NCI-H1930 (cell line): Measurements from ENCODE around the gene MYO1F.
"Not testable (repeated sequence)": the region's sequence is repeated elsewhere in the genome, so short reads cannot be mapped to it uniquely, and the experiment has no call there.

Source experiments
- DNase-seq, 2 experiments: peaks; one replicate each; lab custom pipeline; 2025; lab: John Stamatoyannopoulos, UW

MYO1F gene

DNA sequence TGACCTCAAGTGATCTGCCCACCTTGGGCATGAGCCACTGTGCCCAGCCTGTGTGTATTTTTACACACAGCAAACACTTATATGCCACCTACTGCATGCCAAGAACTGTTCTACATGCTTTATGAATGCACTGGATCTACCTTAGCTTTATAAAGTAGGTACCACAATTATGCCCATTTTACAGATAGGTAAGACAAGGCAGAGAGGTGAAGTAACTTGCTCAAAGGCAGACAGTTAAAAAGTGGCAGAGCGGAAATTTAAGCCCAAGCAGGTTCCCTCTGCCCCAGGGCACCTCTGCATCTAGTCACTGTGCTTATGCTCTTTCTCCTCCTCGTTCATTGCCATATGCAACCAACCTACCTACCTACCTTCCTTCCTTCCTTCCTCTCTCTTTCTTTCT, 22.8 kb upstream of the MYO1F start:
- no peak for DNase-seq

DNA sequence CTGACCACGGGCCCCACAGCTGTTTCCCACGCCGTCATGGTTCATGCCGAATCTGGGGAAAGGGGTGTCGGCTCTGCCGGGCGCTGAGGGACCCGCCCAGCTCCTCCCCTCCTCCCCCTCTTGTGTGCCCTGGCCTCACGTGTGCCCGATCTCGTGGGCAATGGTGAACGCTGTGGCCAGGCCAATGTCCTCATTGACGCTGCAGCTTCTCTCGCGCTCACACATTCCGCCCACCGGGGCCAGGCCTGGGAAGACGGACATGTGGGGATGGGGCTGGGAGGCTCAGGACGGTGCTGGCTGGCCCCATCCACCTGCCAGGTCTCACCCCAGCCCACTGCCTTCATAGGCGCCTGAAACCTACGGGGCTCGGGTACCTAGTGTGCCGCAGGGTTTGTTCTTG, 18.9 kb upstream of the MYO1F start:
- no peak for DNase-seq

DNA sequence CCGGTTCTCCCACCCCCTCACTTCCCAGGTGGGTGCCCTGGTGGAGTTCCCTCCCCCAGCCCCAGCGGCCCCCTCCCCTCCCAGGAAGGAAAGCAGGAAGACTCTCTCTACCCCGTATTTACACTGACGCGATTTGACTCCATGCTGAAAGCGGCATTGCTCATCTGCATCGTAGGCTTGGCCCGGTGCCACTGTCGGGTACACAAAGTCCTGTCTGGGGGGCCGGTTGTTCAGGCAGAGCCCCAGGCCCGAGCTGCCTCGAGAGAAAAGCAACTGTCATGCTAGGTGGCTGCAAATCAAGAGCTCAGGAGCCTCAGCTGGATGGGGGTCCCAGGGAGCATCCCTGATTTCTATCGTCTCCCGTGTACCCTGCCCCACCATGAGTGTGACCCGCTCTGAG, 18.4 kb upstream of the MYO1F start:
- no peak for DNase-seq

DNA sequence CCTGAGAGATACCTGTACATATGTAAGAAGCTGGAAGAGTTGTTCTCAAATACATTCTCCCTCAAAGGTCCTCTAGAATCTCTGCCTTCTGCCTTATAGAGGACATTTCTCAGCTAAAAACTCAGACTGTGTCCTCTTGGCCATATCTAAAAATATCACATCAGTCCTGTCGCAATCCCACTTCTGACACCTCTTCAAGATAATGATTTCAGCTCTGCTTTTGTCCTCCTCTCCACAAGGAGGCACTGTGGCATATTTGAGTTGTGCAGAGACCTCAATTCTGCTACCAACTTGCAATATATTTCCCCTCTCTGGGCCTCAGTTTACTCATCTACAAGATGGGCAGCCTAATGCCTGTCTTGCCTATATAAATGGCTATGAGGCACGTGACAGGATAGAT, 16.7 kb upstream of the MYO1F start:
- no peak for DNase-seq

DNA sequence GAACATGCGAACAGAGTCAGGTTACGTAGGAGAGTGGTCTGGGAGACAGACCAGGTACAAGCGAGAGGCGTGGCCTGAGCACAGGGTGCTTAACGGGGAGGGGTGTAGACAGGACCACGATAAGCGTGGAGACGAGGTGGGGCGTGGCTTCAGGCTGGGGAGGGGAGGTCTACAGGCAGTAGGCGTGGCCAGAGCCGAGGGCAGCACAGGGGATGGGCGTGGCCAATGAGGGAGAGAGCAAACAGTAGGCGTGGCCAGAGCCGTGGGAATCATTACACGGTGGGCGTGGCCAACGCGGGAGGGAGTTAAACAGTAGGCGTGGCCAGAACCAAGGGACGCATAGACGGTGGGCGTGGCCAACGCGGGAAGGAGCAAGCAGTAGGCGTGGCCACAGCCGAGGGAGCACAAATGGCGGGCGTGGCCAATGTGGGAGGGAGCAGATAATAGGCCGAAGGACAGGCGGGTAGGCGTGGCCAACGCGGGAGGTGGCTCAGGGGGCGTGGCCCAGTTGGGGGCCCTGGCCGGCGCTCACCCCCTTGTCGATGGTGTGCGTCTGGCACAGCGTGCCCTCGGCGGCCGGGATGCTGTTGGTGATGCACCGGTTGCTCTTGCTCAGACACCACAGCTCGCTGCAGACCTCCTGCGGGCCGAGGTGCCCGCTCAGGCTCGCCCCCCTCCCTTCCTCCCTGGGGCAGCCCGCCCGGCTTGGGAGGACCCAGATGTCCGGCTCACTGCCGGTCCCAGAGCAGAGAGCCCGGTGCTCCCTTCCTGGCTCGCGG, 15.2 kb upstream of the MYO1F start:
- peak; percentile 46 to 52 for DNase-seq

DNA sequence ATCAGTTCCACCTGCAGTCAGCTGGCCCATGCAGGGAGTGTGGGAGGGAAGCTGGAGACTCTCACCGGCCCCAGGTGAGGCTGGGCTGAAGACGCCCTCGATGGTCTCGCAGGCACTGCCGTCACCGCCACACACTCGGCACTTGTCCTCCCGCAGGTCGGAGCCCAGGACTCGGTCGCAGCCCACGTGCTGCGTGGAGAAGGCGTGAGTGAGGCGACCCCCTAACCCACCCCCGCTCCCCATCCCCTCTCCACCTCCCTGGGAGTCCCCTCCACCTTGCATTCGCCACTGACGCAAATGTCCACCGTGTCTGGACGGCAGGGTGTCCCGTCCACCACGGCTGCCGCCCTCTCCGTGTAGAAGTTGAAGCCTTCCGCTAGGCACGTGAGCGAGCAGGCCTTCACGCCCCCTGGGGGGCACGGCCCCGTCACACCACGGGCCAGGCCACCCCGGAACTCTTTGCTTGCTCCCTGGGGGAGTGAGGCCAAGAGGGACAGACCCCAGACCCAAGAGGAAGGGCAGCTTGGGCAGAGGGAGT, 12.0 kb upstream of the MYO1F start:
- no peak for DNase-seq

DNA sequence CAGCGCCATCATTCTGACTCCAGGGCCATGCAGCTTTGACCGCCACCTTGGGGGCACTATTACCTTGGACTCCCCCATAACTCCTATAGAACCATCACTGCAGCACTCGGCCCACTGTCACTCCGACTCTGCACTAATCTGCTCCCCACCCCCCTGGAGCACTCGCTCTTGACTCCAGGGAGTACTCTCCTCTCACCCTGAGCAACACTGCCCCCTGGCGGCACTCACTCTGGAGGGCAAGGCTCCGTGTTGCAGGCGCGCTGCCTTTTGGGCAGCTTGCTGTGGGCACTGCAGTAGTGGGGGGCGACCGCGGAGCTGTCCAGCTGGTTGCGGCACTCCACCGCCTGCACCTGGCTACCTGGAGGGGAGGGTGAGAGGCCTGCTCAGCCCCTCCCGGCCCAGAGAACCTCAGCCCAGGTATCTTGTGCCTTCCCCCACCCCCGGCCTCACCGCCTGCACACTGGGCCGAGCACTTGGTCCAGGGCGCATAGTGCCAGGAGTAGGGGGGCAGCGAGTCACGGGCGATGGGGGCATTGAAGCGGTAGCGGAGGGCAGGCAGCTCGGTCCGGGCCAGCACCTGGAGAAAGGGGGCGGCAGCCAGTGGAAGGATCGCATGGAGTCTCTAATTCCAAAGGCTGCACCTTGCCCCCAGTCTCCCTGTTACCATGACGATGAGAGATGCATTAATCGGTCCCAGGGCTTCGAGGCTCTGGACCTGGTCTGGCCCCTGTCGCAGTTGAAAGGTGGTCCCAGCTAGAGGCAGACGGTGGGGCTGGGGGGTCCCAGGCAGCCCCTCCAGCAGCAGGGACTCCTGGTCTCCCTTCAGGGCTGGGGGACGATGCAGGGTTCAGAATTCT, 8.9 kb upstream of the MYO1F start:
- peak; percentile 30 to 43 for DNase-seq

DNA sequence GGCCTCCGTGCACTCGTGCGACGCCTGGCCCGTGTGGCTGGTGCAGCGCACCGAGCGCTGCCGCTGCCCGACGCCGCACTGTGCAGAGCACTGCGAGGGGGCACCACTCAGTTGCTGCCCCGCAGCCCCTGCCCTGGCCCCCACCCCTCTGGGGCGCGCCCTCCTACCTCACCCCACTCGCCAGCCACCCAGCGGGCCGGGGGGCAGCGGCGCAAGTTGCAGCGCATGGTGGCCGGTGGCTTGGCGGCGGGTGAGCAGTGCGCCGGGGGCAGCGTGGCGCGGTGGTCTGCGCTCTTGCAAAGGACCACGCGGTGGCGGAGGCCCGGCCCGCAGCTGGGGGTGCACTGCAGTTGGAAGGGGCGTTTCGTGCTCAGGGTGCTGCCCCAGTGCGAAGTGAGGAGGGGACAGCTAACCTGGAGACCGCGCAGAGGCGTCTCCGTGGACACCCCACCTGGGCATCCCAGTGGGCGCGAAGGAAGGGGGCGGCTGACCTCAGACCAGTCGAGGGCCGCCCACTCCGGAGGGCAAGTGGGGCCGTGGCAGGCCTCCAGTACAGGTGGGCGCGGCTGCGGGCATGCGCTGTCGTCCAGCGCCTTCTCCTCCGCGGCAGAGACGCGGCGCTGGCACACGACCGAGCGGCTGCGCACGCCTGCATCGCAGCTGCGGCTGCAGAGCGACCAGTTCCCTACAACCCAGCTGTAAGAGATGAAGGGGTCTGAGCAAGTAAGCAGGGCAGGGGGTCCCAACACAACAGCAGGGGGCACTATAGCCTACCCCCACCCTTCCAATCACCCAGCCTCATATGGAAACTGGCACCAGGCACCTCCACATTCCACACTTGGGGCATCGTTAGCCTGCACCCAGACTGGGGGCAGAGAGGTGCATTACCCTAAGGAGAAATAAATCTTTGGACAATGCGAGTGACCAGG, 8.0 kb upstream of the MYO1F start:
- DNase-seq = no peak

DNA sequence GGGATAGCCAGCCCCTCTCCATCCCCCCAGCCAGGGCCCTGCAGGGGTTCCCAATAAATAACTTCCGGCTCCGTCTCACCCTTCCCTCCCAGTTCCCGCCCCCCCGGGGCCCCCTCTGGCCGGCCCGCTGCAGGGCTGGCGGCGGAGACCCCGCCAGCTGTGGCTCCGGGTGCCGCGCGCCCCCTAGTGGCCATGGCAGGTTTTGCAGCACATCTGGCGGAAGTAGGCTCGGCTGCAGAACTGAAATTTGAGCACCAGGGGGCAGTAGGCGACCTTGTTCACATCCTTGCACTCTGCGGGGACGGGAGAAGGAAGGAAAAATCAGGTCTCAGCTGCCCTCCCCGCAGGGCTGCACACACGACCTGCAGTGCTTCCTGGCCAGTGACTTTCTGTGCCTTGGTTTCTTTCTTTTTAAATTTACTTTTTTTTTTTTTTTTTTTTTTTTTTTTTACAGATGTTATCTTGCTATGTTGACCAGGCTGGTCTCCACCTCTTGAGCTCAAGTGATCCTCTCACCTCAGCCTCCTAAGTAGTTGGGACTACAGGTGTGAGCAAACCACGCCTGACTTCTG, 3.6 kb upstream of the MYO1F start:
- peak; percentile 40 to 68 for DNase-seq

DNA sequence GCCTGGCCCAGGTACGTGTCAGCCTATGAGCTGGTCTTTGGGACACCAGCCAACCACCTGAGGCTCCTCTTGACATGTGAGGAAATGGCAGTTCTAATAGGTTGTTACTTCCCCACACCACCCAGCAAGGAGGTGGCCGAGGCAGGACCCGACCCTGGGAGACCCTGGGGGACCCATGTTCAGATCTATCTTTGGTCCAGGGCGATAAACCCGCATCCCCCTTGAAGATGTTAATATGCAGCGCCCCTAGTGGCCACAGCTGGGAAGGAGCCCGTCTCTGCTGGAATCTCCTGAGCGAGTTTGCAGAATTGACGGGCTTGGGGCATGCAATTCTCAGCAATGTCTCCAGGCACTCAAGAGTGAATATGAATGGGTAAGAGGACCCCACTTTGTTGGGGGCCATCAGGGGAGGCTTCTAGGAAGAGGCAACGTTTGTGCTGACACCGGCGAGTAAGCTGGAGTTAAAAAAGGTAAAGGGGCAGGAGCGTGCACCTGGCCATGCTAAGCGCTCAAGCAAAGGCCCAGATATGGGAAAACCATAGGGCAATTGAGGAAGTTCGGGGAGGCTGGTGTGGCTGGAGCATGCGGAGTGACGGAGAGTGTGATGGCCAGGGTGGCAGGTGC, 1.5 kb upstream of the MYO1F start:
- DNase-seq = peak in 1 of 2 experiments; percentile 41

DNA sequence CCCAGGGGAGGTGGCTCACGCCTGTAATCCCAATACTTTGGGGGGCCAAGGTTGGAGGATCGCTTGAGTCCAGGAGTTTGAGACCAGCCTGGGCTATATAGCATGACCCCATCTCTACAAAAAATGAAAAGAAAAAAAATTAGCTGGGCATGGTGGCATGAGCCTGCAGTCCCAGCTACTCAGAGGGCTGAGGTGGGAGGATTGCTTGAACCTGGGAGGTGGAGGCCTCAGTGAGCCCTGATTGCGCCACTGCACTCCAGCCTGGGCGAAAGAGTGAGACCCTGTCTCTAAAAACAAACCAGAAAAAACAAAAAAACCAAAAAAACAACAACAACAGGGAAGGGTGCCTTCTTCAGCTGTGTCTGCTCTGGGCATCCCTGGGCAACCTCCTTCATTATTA, 499 bp upstream of the MYO1F start:
- no peak for DNase-seq

DNA sequence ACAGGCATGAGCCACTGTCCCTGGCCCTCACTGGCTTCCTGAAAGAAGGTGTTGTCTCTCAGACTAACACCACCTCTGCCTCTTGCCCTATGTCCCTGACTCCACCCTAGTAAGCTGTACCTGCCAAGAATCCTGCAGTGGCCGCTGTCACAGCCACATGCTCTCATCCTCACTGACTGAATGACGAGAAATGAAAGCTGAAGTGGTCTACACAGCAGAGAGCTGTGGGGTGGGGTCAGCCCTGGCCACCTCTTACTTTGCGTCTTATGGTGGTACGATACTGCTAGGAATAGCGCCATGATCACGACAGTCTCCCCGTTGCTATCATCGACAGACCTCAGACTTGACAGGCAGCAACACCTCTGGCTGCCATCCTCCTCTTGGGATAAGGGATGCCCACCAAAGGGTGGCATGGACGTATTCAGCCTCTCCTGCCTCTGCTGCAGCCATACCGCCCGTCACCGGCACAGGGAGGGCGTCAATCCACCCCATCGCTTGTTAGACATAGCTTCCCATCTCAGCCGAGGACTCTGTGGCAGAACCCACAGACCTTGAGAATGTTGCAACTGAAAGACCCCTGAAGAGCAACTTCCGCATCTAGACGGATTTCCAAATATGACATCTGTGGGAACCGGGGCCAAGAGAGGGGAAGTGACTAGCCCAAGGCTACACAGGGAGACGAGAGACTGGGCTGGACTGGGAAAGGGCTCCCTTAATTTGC, 809 bp downstream of the MYO1F start:
- no peak for DNase-seq

DNA sequence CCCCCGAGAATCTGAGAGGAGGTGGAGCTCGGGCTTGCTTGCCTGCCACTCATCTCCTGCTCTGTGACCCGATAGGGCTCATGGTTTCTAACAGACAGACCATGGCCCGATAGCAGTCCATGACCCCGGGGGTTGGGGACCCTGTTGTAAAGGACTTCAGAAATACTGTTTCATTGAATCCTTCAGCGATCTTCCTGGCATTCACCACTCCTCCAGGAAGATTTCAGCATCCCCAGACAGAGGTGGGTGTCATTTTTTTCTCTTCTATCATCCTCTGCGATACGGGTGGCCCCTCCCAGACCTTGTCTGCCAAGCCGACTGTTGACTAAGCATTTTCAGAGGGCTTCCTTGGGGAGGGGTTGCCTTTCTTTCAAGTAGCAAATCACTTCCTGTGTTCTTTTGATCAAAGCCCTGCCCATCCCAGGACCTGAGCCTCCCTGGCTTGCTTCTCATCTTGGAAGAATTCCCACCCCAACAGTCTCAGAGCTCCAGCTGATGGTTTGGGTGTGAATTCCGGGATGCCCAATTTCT, 1.7 kb downstream of the MYO1F start:
- no peak for DNase-seq

DNA sequence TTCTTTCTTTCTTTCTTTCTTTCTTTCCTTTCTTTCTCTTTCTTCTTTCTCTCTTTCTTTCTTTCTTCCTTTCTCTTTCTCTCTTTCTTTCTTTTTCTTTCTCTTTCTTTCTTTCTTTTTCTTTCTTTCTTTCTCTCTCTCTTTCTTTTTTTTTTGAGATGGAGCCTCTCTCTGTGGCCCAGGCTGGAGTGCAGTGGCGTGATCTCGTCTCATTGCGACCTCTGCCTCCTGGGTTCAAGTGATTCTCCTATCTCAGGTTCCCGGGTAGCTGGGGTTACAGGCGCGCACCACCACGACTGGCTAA, 2.7 kb downstream of the MYO1F start:
- DNase-seq = not testable (repeated sequence)

DNA sequence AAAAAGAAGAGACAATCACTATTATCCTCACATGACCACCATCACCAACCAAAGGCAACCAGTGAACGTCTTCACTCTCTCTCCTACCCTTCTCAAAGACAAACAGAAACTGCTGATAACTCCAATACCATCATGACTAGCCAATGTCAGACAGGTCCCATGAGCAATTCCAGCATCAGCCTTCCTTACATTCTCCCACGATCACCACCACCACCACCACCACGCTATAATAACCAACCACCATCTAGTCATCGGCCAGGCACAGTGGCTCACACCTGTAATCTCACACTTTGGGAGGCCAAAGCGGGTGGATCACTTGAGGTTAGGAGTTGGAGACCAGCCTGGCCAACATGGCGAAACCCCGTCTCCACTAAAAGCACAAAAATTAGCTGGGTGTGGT, 3.9 kb downstream of the MYO1F start:
- no peak for DNase-seq

DNA sequence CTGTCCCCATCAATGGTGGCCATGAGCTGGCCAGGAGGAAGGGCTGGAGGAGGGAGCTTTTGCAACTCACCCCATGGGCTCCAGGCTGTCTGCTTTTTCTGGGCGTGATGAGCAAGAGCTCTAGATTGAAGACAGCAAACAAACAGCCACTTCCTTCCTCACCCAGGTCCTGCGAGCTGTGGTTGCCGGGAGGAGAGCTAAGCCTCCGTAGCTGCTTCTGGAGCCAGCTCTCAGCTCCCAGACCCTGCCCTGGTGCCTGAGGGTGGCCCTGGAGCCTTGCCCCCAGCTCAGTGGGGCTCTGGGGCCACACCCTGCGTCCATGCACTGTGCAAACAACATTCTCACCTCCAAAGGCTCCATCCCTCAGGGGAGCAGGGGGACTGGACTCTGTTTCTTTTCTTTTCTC, 6.2 kb downstream of the MYO1F start:
- DNase-seq = no peak

DNA sequence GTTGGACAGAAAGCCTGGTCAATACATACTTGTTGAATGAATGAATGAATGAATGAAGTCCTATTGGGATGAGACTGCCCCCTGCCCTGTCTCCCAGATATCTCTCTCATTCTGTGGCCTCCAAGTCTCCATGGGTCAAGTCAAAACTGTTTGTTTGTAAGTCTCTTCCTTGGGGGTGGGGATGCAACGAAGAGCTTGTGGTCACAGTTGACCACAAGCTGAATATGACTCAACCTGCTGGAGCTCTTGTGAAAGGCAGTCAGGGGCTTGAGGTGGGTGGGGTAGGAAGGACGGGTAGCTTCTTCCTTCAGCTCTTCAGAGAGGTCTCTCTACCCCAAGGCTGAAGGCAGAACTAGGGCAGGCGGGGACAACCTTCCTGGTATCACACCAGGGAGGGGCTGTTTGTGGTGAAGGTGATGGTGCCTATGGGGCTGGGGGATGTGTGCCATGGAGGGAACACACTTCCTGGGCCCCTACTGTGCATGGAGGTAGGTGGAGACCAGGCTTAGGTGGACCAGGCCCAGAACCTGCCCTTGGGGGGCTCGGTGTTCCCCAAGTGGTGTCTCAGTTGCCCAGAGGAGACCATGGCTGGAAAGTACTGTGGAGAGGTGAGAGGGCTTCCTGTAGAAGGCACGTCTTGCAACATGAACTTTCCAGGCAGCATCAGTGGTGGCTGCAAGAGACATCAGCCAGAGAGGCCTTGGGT, 8.0 kb downstream of the MYO1F start:
- DNase-seq = no peak

DNA sequence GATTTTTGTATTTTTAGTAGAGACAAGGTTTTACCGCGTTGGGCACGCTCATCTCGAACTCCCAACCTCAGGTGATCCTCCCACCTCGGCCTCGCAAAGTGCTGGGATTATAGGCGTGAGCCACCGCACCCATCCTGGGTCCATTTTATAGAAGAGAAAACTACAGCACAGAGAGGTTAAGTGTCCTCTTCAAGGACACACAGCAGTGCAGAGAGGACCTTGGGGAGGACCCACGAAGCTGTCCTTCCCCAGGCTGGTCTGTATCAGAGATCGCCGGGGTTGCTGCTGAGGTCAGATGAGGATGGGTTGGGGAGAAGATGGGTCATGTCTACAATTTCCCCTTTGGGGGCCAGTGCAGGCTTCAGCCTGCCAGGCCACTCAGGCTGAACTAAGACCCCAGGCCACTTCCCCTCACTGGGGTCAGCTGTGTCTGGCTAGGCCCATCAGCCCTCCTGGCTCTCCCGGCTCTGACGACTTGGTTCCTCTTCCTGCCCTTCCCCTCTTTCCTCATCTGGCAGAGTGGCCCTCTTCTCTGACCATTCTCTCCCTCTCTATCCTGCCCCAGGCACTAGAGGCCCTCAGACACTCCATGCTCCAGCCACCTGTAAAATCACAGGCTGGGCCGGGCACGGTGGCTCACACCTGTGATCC, 9.6 kb downstream of the MYO1F start:
- DNase-seq = no peak

DNA sequence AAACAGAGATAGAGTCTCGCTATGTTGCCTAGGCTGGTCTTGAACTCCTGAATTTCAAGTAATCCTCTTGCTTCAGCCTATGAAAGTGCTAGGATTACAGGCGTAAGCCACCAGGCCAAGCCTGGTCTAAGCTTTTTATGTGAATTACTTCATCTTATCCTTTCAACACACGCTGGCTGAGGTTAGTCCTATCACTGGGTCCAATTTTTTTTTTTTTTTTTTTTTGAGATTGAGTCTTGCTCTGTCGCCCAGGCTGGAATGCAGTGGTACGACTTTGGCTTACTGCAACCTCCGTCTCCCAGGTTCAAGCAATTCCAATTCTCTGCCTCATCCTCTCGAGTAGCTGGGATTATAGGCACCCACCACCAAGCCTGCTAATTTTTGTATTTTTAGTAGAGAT, 10.4 kb downstream of the MYO1F start:
- no peak for DNase-seq
